HG03520 (cell line): ENCODE results near the gene FFAR3.
"Not testable (repeated sequence)": the region's sequence is repeated elsewhere in the genome, so short reads cannot be mapped to it uniquely, and the experiment has no call there.

Source experiments
- ATAC-seq: cut with Tn5 transposase; IDR thresholded peaks from one replicate; pipeline ENCODE4 v1.9.1; 2021; ENCODE audit warnings: mild to moderate bottlenecking, moderate library complexity; ENCODE audit not compliant: unreplicated experiment

Gene FFAR3

GRCh38 chr19:35373492-35373891 lies 15.2 kb downstream of the FFAR3 start:
- ATAC-seq, result no peak

- ATAC-seq, result not testable (repeated sequence)
Observed at GRCh38 chr19:35374031-35374430, 15.8 kb downstream of the FFAR3 start.

- ATAC-seq, result no peak
Observed at GRCh38 chr19:35375505-35376307, 17.4 kb downstream of the FFAR3 start.

- no peak for ATAC-seq
Observed at GRCh38 chr19:35377656-35378055, 19.4 kb downstream of the FFAR3 start.

GRCh38 chr19:35378356-35378755 lies 20.1 kb downstream of the FFAR3 start:
- ATAC-seq, result no peak

- not testable (repeated sequence) for ATAC-seq
Observed at GRCh38 chr19:35379545-35379944, 21.3 kb downstream of the FFAR3 start.

GRCh38 chr19:35379992-35380391 lies 21.7 kb downstream of the FFAR3 start:
- no peak for ATAC-seq

- ATAC-seq, result no peak
Observed at GRCh38 chr19:35380450-35381124, 22.3 kb downstream of the FFAR3 start.

- ATAC-seq, result no peak
Observed at GRCh38 chr19:35381318-35381717, 23.1 kb downstream of the FFAR3 start.

GRCh38 chr19:35381926-35382325 lies 23.7 kb downstream of the FFAR3 start:
- ATAC-seq, result no peak

GRCh38 chr19:35383536-35383935 lies 25.3 kb downstream of the FFAR3 start:
- no peak for ATAC-seq

GRCh38 chr19:35388277-35389054 lies 30.2 kb downstream of the FFAR3 start:
- ATAC-seq, result no peak

- no peak for ATAC-seq
Observed at GRCh38 chr19:35389192-35389861, 31.1 kb downstream of the FFAR3 start.

GRCh38 chr19:35392742-35393715 lies 34.8 kb downstream of the FFAR3 start:
- ATAC-seq, result no peak

GRCh38 chr19:35395382-35396199 lies 37.3 kb downstream of the FFAR3 start:
- ATAC-seq, result no peak

- ATAC-seq, result no peak
Observed at GRCh38 chr19:35396240-35396885, 38.1 kb downstream of the FFAR3 start.

- no peak for ATAC-seq
Observed at GRCh38 chr19:35397064-35397463, 38.8 kb downstream of the FFAR3 start.

- ATAC-seq, result no peak
Observed at GRCh38 chr19:35398570-35398969, 40.3 kb downstream of the FFAR3 start.

- no peak for ATAC-seq
Observed at GRCh38 chr19:35399231-35399630, 41.0 kb downstream of the FFAR3 start.
